ENCODE measurements around the gene TSNAX.
"Not testable (repeated sequence)": the region's sequence is repeated elsewhere in the genome, so short reads cannot be mapped to it uniquely, and the experiment has no call there.

TSNAX gene

DNA sequence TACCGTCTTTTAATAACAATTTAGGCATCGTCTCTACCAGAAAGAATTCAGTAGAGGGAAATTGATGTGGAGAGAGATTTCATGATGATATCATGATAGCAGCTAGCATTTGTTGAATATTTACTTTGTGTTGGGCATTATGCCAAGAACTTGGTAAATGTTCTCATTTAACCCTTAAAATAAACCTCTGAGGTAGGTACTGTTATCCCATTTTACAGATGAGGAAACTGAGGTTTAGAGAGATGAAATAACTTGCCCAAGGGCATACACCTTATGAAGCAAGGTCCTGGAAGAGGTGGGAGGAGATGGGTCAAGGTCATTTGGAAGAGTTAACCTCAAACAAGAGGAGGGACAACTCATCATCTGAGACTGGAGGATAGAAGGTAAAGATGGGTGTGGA is 34.8 kb downstream of the TSNAX start:
- TF ChIP-seq, protein P1, sequence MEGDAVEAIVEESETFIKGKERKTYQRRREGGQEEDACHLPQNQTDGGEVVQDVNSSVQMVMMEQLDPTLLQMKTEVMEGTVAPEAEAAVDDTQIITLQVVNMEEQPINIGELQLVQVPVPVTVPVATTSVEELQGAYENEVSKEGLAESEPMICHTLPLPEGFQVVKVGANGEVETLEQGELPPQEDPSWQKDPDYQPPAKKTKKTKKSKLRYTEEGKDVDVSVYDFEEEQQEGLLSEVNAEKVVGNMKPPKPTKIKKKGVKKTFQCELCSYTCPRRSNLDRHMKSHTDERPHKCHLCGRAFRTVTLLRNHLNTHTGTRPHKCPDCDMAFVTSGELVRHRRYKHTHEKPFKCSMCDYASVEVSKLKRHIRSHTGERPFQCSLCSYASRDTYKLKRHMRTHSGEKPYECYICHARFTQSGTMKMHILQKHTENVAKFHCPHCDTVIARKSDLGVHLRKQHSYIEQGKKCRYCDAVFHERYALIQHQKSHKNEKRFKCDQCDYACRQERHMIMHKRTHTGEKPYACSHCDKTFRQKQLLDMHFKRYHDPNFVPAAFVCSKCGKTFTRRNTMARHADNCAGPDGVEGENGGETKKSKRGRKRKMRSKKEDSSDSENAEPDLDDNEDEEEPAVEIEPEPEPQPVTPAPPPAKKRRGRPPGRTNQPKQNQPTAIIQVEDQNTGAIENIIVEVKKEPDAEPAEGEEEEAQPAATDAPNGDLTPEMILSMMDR (IDR thresholded peaks at IDR 0.05; ENCODE audit: insufficient read depth, low read length, missing control alignments) = no peak
- POLR2A ChIA-PET = no interaction called here
- CTCF ChIA-PET = interaction anchor here (1.1 to 1.7 kb wide), 2 partner anchors 27 to 42 kb away, joined by 3 read pairs; no protein-coding TSS in a partner anchor
- no peak overlapping the region for H3K4me3 ChIP-seq (ENCODE audit: low read depth, low read length)
- no peak for DNase-seq (ENCODE audit: low read depth, low spot score)

DNA sequence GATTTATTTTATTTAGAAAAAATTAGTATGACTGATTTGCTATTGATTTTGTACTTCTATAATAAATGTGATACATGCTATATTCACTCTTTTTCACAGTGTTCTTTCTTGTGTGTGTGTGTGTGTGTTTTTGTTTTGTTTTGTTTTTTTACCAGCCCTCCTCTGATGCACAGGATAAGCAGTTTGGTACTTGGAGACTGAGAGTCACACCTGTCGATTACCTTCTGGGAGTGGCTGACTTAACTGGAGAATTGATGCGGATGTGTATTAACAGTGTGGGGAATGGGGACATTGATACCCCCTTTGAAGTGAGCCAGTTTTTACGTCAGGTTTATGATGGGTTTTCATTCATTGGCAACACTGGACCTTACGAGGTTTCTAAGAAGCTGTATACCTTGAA is 35.9 kb downstream of the TSNAX start:
- TF ChIP-seq, protein P1 (IDR thresholded peaks at IDR 0.05; ENCODE audit: insufficient read depth, low read length, missing control alignments) = no peak
- POLR2A ChIA-PET = no interaction called here
- H3K4me3 ChIP-seq (ENCODE audit: low read depth, low read length) = no peak overlapping the region
- no peak for DNase-seq (ENCODE audit: low read depth, low spot score)
- CTCF ChIA-PET = interaction anchor here (1.6 kb wide), 1 partner anchor 26 kb away, joined by 5 read pairs; no protein-coding TSS in a partner anchor

DNA sequence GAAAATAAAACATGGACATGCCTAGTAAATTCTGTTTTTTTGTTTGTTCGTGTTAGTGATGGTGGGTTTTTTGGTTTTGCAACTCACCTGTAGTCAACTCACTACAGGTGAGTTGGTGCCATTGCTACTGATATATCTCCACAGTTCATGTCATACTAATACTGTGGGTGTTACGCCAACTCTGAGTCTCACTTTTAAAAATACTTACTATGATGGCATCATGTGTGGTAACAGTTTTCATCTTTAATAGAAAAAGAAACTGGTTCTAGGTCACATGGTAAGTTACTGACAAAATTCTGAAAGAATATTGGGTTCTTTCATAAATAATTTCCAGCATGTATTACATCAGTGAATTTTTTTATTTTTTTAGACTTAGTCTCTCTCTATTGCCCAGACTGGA is 38.0 kb downstream of the TSNAX start:
- TF ChIP-seq, protein P1 (IDR thresholded peaks at IDR 0.05; ENCODE audit: insufficient read depth, low read length, missing control alignments) = no peak
- no peak overlapping the region for H3K4me3 ChIP-seq (ENCODE audit: low read depth, low read length)
- ChIA-PET CTCF (interaction anchor here (0.8 kb wide), 2 partner anchors 18 to 24 kb away, joined by 3 to 4 read pairs; no protein-coding TSS in a partner anchor), POLR2A (no interaction called here)
- DNase-seq (ENCODE audit: low read depth, low spot score) = no peak

DNA sequence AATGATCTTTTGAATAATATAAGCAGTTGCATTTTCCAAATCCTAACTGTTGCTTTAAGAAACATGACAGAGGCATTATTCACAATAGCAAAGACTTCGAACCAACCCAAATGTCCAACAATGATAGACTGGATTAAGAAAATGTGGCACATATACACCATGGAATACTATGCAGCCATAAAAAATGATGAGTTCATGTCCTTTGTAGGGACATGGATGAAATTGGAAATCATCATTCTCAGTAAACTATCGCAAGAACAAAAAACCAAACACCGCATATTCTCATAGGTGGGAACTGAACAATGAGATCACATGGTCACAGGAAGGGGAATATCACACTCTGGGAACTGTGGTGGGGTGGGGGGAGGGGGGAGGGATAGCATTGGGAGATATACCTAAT is 41.8 kb downstream of the TSNAX start:
- H3K4me3 ChIP-seq (ENCODE audit: low read depth, low read length); DNase-seq (ENCODE audit: low read depth, low spot score); CTCF ChIA-PET; POLR2A ChIA-PET: not testable (repeated sequence)

DNA sequence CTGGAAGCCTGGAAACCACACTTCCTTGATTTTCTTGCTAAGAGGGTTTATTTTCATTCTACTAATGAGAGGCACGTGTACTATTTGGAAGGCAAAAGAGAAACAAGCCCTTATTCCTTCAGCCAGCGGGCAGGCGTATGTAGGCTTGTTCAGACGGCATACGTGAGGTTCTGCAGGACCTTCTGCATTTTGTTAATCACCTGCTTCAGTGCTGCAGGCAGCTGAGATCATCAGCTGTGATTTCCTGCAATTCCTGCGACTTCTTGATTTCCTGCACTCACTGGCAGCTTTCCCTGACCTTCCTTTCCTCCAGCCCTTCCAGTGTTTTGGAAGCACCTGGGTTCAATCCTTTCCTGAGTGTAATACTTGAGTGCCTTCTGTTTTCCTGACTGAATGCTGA is 43.4 kb downstream of the TSNAX start:
- no peak overlapping the region for H3K4me3 ChIP-seq (ENCODE audit: low read depth, low read length)
- no peak for DNase-seq (ENCODE audit: low read depth, low spot score)
- ChIA-PET CTCF (interaction anchor here (1.3 kb wide), 1 partner anchor 12 kb away, joined by 3 read pairs; no protein-coding TSS in a partner anchor), POLR2A (no interaction called here)
- TF ChIP-seq, protein P1 (IDR thresholded peaks at IDR 0.05; ENCODE audit: insufficient read depth, low read length, missing control alignments) = no peak

DNA sequence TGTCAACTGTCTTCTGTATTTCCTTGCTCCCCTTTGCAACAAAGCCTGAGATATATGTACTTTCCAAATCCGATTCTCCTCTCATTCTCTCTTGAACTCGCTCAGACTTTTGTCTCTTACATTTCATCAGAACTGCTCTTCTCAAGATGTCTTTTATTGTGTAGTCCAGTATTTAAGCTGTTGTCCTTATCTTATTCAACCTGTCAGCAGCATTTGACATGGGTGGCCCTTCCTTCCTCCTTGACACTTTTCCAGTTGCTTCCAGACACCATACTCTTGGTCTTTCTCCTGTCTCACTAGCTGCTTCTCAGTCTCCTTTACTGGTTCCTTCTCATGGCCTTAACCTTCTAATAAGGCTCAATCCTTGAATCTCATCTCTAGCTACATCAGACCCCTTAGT is 47.0 kb downstream of the TSNAX start:
- DNase-seq (ENCODE audit: low read depth, low spot score) = no peak
- ChIA-PET CTCF (interaction anchor here (0.7 to 1.5 kb wide), 3 partner anchors 16 to 220 kb away, joined by 3 read pairs; no protein-coding TSS in a partner anchor), POLR2A (no interaction called here)
- H3K4me3 ChIP-seq (ENCODE audit: low read depth, low read length) = no peak overlapping the region
- TF ChIP-seq, protein P1 (IDR thresholded peaks at IDR 0.05; ENCODE audit: insufficient read depth, low read length, missing control alignments) = no peak
